Measurements from ENCODE around the gene NCOA4. TPM values are rescaled to one million over a fixed set of nuclear protein-coding genes. Genes with fewer than 3 reads are reported as not detected.

Gene NCOA4
- total and polyA plus RNA-seq, 2 of the 8 experiments (the other 6 are each of a cell fraction or from before 2014, with no cell fraction given): 28.9 to 65.2 TPM

- no peak overlapping the region for H3K4me3 ChIP-seq (ENCODE audit: extremely low read depth in 1 of 4, insufficient read depth in 2 of 4, low read depth in 3 of 4, low read length in 4 of 4)
- no peak overlapping the region for H3K9ac ChIP-seq (replicated peaks in 1 of 4; ENCODE audit: extremely low read depth in 1 of 4, low read depth in 3 of 4, low read length in 3 of 4)
- no peak overlapping the region for H3K14ac ChIP-seq (ENCODE audit: insufficient read length)
- FAIRE-seq (no peak), DNase-seq (ENCODE audit: low read depth in 1 of 2, low spot score in 2 of 2) (no peak)
- H3K79me2 ChIP-seq (ENCODE audit: control insufficient read depth in 1 of 2, insufficient read depth in 2 of 2, low read length in 2 of 2): peaks cover 3 to 68% of the 10 kb centered on the region in 2 experiments; a peak in 3 of 4 replicates
- H3K56ac ChIP-seq (replicated peaks; ENCODE audit: insufficient read length, low read depth, low read length): no peak overlapping the region
- H3K36me3 ChIP-seq (ENCODE audit: control insufficient read depth in 2 of 4, insufficient read depth in 4 of 4, low read length in 3 of 4): peaks cover 0 to 8% (median 3%) of the 10 kb centered on the region in 4 experiments; a peak in 4 of 8 replicates
- no peak overlapping the region for H2BK15ac ChIP-seq (ENCODE audit: low read length)
- CTCF ChIA-PET (ENCODE audit: partially characterized antibody): interaction anchor here (2.2 kb wide), 1 partner anchor 209 kb away, joined by 7 read pairs; no protein-coding TSS in a partner anchor
- H3K4me1 ChIP-seq (replicated peaks in 1 of 4; ENCODE audit: control insufficient read depth in 3 of 4, insufficient read depth in 4 of 4, low read length in 3 of 4): peaks cover 0 to 7% (median 3%) of the 10 kb centered on the region in 4 experiments; a peak in 3 of 7 replicates
- H3K18ac ChIP-seq (ENCODE audit: extremely low read depth, low read length): no peak overlapping the region
- no peak overlapping the region for H2BK20ac ChIP-seq (ENCODE audit: low read length)
- no peaks in the 10 kb centered on the region for H3K27me3 ChIP-seq (replicated peaks in 1 of 4; ENCODE audit: control insufficient read depth in 3 of 4, extremely low read depth in 1 of 4, insufficient read depth in 3 of 4, low read length in 3 of 4)
- no peak overlapping the region for H3K27ac ChIP-seq (ENCODE audit: low read depth, low read length)
- H3K23ac ChIP-seq (ENCODE audit: insufficient read length): no peak overlapping the region
- no peak overlapping the region for H4K91ac ChIP-seq (replicated peaks; ENCODE audit: insufficient read length, low read length)
- 84% methylated on average over 7 of the region's 7 CpGs; no CpG with 5 or more reads in 1 of the 2 experiments for WGBS, 2 experiments (ENCODE audit: extremely low coverage in 1 of 2, insufficient coverage in 1 of 2, insufficient read length in 1 of 2, insufficient replicate concordance in 2 of 2, low coverage in 1 of 2, low lambda C conversion rate in 2 of 2, missing lambda C conversion rate in 1 of 2)
- H2BK12ac ChIP-seq (ENCODE audit: low read depth, low read length): no peak overlapping the region
- no peak overlapping the region for H2BK120ac ChIP-seq (replicated peaks; ENCODE audit: low read depth, low read length)
- H2BK5ac ChIP-seq (ENCODE audit: low read depth, low read length): no peak overlapping the region
- no peaks in the 10 kb centered on the region; the same call in 1 of the 2 replicates for H3K23me2 ChIP-seq (ENCODE audit: low read depth, low read length)
- H3K79me1 ChIP-seq (ENCODE audit: low read depth, low read length): peaks cover 2% of the 10 kb centered on the region; the same call in 1 of the 2 replicates
- H3K4ac ChIP-seq (replicated peaks; ENCODE audit: insufficient read length, low read depth, low read length): no peak overlapping the region
- no peak overlapping the region for H2AK5ac ChIP-seq (ENCODE audit: low read depth, low read length)
- no peak overlapping the region for H2AFZ ChIP-seq (ENCODE audit: low read length)
- no peak overlapping the region for H4K5ac ChIP-seq (ENCODE audit: insufficient read length, low read depth, low read length)
- no peak overlapping the region for H4K8ac ChIP-seq (ENCODE audit: extremely low read depth, insufficient read depth, low read length)
- peaks cover 9 to 10% of the 10 kb centered on the region in 2 experiments for H4K20me1 ChIP-seq (replicated peaks in 1 of 2; ENCODE audit: control insufficient read depth in 1 of 2, insufficient read depth in 2 of 2, low read length in 2 of 2)
- no peaks in the 10 kb centered on the region for H3K9me3 ChIP-seq (ENCODE audit: insufficient read depth in 2 of 2, low read depth in 1 of 2, low read length in 1 of 2)
- H3K4me2 ChIP-seq (ENCODE audit: insufficient read depth in 1 of 2, low read depth in 2 of 2, low read length in 2 of 2): no peak overlapping the region
- POLR2A ChIA-PET (ENCODE audit: partially characterized antibody): interaction anchor here (2.9 kb wide), 1 partner anchor 15 kb away, joined by 10 read pairs; no protein-coding TSS in a partner anchor
- TF ChIP-seq RBBP5 (IDR thresholded peaks at IDR 0.05; ENCODE audit: borderline replicate concordance, low read depth, low read length) (no peak), RNF2 (IDR thresholded peaks at IDR 0.05; ENCODE audit: borderline replicate concordance, low read depth, low read length, missing control alignments, poor library complexity, severe bottlenecking) (no peak), CBX5 (IDR thresholded peaks at IDR 0.05; ENCODE audit: low read depth, low read length) (no peak), EGR1 (IDR thresholded peaks at IDR 0.05; ENCODE audit: borderline replicate concordance, low read depth, low read length) (no peak), SP1 (IDR thresholded peaks at IDR 0.05; ENCODE audit: low read depth, low read length) (no peak)
Measured at GRCh38 chr10:46019569-46020343, 10.7 kb downstream of the NCOA4 start.
